DMS 273 (cell line): ENCODE measurements around the gene SPINK1.
A peak's percentile ranks its signal among the peaks of the same experiment; 100 is the strongest.
"Not testable (repeated sequence)": the region's sequence is repeated elsewhere in the genome, so short reads cannot be mapped to it uniquely, and the experiment has no call there.

Experiments used
- DNase-seq: peaks from one replicate; lab custom pipeline; 2025; ENCODE audit not compliant: unreplicated experiment; lab: John Stamatoyannopoulos, UW

Gene SPINK1

GRCh38 chr5:147809830-147810666 is 21.4 kb downstream of the SPINK1 start:
- no peak for DNase-seq

GRCh38 chr5:147805030-147805454 is 26.4 kb downstream of the SPINK1 start:
- DNase-seq: no peak

- no peak for DNase-seq
These were observed 27.1 kb downstream of the SPINK1 start for GRCh38 chr5:147804334-147804733.

GRCh38 chr5:147803926-147804325 is 27.5 kb downstream of the SPINK1 start:
- no peak for DNase-seq

GRCh38 chr5:147803161-147803560 is 28.3 kb downstream of the SPINK1 start:
- DNase-seq: not testable (repeated sequence)

GRCh38 chr5:147801461-147801860 is 30.0 kb downstream of the SPINK1 start:
- DNase-seq: no peak

GRCh38 chr5:147800491-147800890 is 31.0 kb downstream of the SPINK1 start:
- no peak for DNase-seq

GRCh38 chr5:147796556-147797308 is 34.7 kb downstream of the SPINK1 start:
- no peak for DNase-seq

- no peak for DNase-seq
These were observed 40.3 kb downstream of the SPINK1 start for GRCh38 chr5:147791181-147791580.

GRCh38 chr5:147789820-147790219 is 41.7 kb downstream of the SPINK1 start:
- DNase-seq: no peak

GRCh38 chr5:147788023-147788422 is 43.4 kb downstream of the SPINK1 start:
- DNase-seq: no peak

GRCh38 chr5:147786142-147786541 is 45.3 kb downstream of the SPINK1 start:
- DNase-seq: no peak

- DNase-seq: no peak
These were observed 47.1 kb downstream of the SPINK1 start for GRCh38 chr5:147784146-147784987.

- DNase-seq: peak; percentile 99
These were observed 49.1 kb downstream of the SPINK1 start, which contains the start of gene JAKMIP2 for GRCh38 chr5:147782110-147783028. TSS of gene JAKMIP2 (minus strand) at chr5:147782728. CDS start at chr5:147671806, 110,922 bp downstream.

- peak; percentile 47 for DNase-seq
These were observed 50.4 kb downstream of the SPINK1 start for GRCh38 chr5:147780924-147781573.

- DNase-seq: no peak
These were observed 51.8 kb downstream of the SPINK1 start for GRCh38 chr5:147779694-147780093.

- DNase-seq: no peak
These were observed 54.5 kb downstream of the SPINK1 start for GRCh38 chr5:147776989-147777388.
